Measurements from ENCODE around the gene KITLG.
A peak's percentile ranks its signal among the peaks of the same experiment; 100 is the strongest.
"Not testable (repeated sequence)": the region's sequence is repeated elsewhere in the genome, so short reads cannot be mapped to it uniquely, and the experiment has no call there.

Gene KITLG

GRCh38 chr12:88469154-88469553 is 111.1 kb downstream of the KITLG start:
- CTCF ChIA-PET, result no interaction called here
- DNase-seq (ENCODE audit: extremely low spot score), result no peak
- POLR2A ChIA-PET, result no interaction called here
- no peak for TF ChIP-seq CTBP1 (IDR thresholded peaks at IDR 0.05; ENCODE audit: borderline replicate concordance)

- TF ChIP-seq FOXK2 (IDR thresholded peaks at IDR 0.05) (no peak), BHLHE40 (IDR thresholded peaks at IDR 0.05; ENCODE audit: borderline replicate concordance) (no peak), ARNT (IDR thresholded peaks at IDR 0.05) (no peak), SP1 (IDR thresholded peaks at IDR 0.05) (no peak), ELF4 (IDR thresholded peaks at IDR 0.05) (no peak), L3MBTL2 (conservative IDR thresholded peaks at IDR 0.05) (no peak), NFRKB (IDR thresholded peaks at IDR 0.05) (no peak), ZNF384 (IDR thresholded peaks at IDR 0.05) (no peak), SUZ12 (IDR thresholded peaks at IDR 0.05) (no peak), TARDBP (IDR thresholded peaks at IDR 0.05) (no peak), HDGF (IDR thresholded peaks at IDR 0.05; ENCODE audit: borderline replicate concordance) (no peak), PKNOX1 (IDR thresholded peaks at IDR 0.05) (no peak), CTBP1 (IDR thresholded peaks at IDR 0.05; ENCODE audit: borderline replicate concordance) (no peak), LEF1 (IDR thresholded peaks at IDR 0.05; ENCODE audit: borderline replicate concordance) (no peak), FOXM1 (IDR thresholded peaks at IDR 0.05; ENCODE audit: borderline replicate concordance) (no peak), FOXA1 (IDR thresholded peaks at IDR 0.05) (no peak)
- no peak for DNase-seq (ENCODE audit: extremely low spot score)
- ChIA-PET CTCF (no interaction called here), POLR2A (no interaction called here)
These were observed 111.7 kb downstream of the KITLG start for GRCh38 chr12:88468581-88468980.

GRCh38 chr12:88466708-88467107 is 113.6 kb downstream of the KITLG start:
- CTCF ChIA-PET; POLR2A ChIA-PET; DNase-seq (ENCODE audit: extremely low spot score): not testable (repeated sequence)

- ChIA-PET POLR2A (no interaction called here), CTCF (no interaction called here)
- DNase-seq (ENCODE audit: extremely low spot score), result no peak
- TF ChIP-seq ARNT (IDR thresholded peaks at IDR 0.05), result no peak
- no peak for TF ChIP-seq NFRKB (IDR thresholded peaks at IDR 0.05)
These were observed 121.9 kb downstream of the KITLG start for GRCh38 chr12:88458327-88458726.

GRCh38 chr12:88453323-88453722 is 126.9 kb downstream of the KITLG start:
- no peak for DNase-seq (ENCODE audit: extremely low spot score)
- ChIA-PET CTCF (interaction anchor here (0.8 kb wide), 1 partner anchor 8 kb away, joined by 3 read pairs; no protein-coding TSS in a partner anchor), POLR2A (no interaction called here)

GRCh38 chr12:88451205-88451604 is 129.1 kb downstream of the KITLG start:
- ChIA-PET CTCF (interaction anchor here (0.6 kb wide), 1 partner anchor 296 kb away, joined by 4 read pairs; no protein-coding TSS in a partner anchor), POLR2A (no interaction called here)
- DNase-seq (ENCODE audit: extremely low spot score), result no peak
- no peak for TF ChIP-seq NFRKB (IDR thresholded peaks at IDR 0.05)

More at GRCh38 chr12:88453323-88453722, 126.9 kb downstream of the KITLG start:
- no peak for TF ChIP-seq LEF1 (IDR thresholded peaks at IDR 0.05; ENCODE audit: borderline replicate concordance)

GRCh38 chr12:88450136-88450535 is 130.1 kb downstream of the KITLG start:
- ChIA-PET CTCF (no interaction called here), POLR2A (no interaction called here)
- TF ChIP-seq ELF4 (IDR thresholded peaks at IDR 0.05) (no peak), ARNT (IDR thresholded peaks at IDR 0.05) (no peak), FOXK2 (IDR thresholded peaks at IDR 0.05) (no peak), FOXA1 (IDR thresholded peaks at IDR 0.05) (no peak), L3MBTL2 (conservative IDR thresholded peaks at IDR 0.05) (no peak), HDGF (IDR thresholded peaks at IDR 0.05; ENCODE audit: borderline replicate concordance) (no peak), TARDBP (IDR thresholded peaks at IDR 0.05) (no peak), PKNOX1 (IDR thresholded peaks at IDR 0.05) (no peak), ZNF384 (IDR thresholded peaks at IDR 0.05) (no peak), LEF1 (IDR thresholded peaks at IDR 0.05; ENCODE audit: borderline replicate concordance) (no peak), SUZ12 (IDR thresholded peaks at IDR 0.05) (no peak), FOXM1 (IDR thresholded peaks at IDR 0.05; ENCODE audit: borderline replicate concordance) (no peak), CTBP1 (IDR thresholded peaks at IDR 0.05; ENCODE audit: borderline replicate concordance) (no peak), BHLHE40 (IDR thresholded peaks at IDR 0.05; ENCODE audit: borderline replicate concordance) (no peak), SP1 (IDR thresholded peaks at IDR 0.05) (no peak), NFRKB (IDR thresholded peaks at IDR 0.05) (no peak)
- no peak for DNase-seq (ENCODE audit: extremely low spot score)

- ChIA-PET POLR2A (no interaction called here), CTCF (interaction anchor here (0.6 kb wide), 1 partner anchor 63 kb away, joined by 3 read pairs; no protein-coding TSS in a partner anchor)
- DNase-seq (ENCODE audit: extremely low spot score), result peak; percentile 10
- TF ChIP-seq TARDBP (IDR thresholded peaks at IDR 0.05), result no peak
- TF ChIP-seq CTBP1 (IDR thresholded peaks at IDR 0.05; ENCODE audit: borderline replicate concordance), result no peak
- TF ChIP-seq FOXK2 (IDR thresholded peaks at IDR 0.05), result no peak
- TF ChIP-seq ELF4 (IDR thresholded peaks at IDR 0.05), result no peak
- no peak for TF ChIP-seq FOXM1 (IDR thresholded peaks at IDR 0.05; ENCODE audit: borderline replicate concordance)
These were observed 131.8 kb downstream of the KITLG start for GRCh38 chr12:88448337-88448915.

Measured in HEK293T (cell line).